Kidney (tissue), 14 donors: ENCODE measurements around the gene MTARC1. TPM values are rescaled to one million over a fixed set of nuclear protein-coding genes. Genes with fewer than 3 reads are reported as not detected.

Experiments used
- DNase-seq, 5 donors: peaks; one replicate each; pipeline ENCODE4 v3.0.0-alpha.2; 2013 to 2020
- FAIRE-seq: peaks from 2 replicates; lab custom pipeline; 2012; peaks lifted over from hg19 to GRCh38; lab: Jason Lieb, UNC
- H3K27ac ChIP-seq, 2 donors: one replicate each; pipeline ENCODE4 v1.7.0; 2013; ENCODE audit warnings: low read depth in 2 of 2, low read length in 2 of 2, inconsistent platforms in 1 of 2
- H3K27me3 ChIP-seq: one replicate; pipeline ENCODE4 v1.7.1; 2013; ENCODE audit warnings: low read length, inconsistent platforms; ENCODE audit not compliant: control insufficient read depth, insufficient read depth
- H3K36me3 ChIP-seq, 3 donors: one replicate each; pipeline versions ENCODE4 v1.7.0 to v1.7.1; 2013; ENCODE audit warnings: low read length in 3 of 3, control low read depth in 1 of 3, inconsistent platforms in 1 of 3; ENCODE audit not compliant: insufficient read depth in 3 of 3, control insufficient read depth in 2 of 3
- H3K4me1 ChIP-seq, 3 donors: one replicate each; pipeline versions ENCODE4 v1.7.0 to v1.7.1; 2013; ENCODE audit warnings: low read length in 3 of 3, inconsistent platforms in 1 of 3, low read depth in 1 of 3; ENCODE audit not compliant: control insufficient read depth in 2 of 3, insufficient read depth in 2 of 3
- H3K4me3 ChIP-seq, 3 donors: one replicate each; pipeline versions ENCODE4 v1.7.0 to v1.8.1; 2013; ENCODE audit warnings: low read length in 3 of 3, control low read depth in 1 of 3, inconsistent platforms in 1 of 3
- H3K9ac ChIP-seq, 3 donors: one replicate each; pipeline versions ENCODE4 v1.7.0 to v1.7.1; 2013; ENCODE audit warnings: low read length in 3 of 3, control low read depth in 1 of 3, inconsistent platforms in 1 of 3
- H3K9me3 ChIP-seq, 3 donors: one replicate each; pipeline versions ENCODE4 v1.7.0 to v1.7.1; 2013; ENCODE audit warnings: low read length in 3 of 3, control low read depth in 1 of 3, inconsistent platforms in 1 of 3; ENCODE audit not compliant: control insufficient read depth in 2 of 3, insufficient read depth in 1 of 3
- CTCF ChIP-seq: IDR thresholded peaks from 3 replicates; pipeline ENCODE4 v1.5.1; 2012; ENCODE audit warnings: mild to moderate bottlenecking, moderate library complexity, borderline replicate concordance; ENCODE audit not compliant: insufficient read depth; ENCODE audit errors: extremely low read depth
- intact Hi-C: fragments of 100-400 bp; cut with DNase I; formaldehyde crosslinking; loops from one replicate; pipeline ENCODE4 v1.11.1; 2022
- polyA plus RNA-seq: library from polyadenylated mRNA; stranded (reverse); fragments of 350-450 nt; fragmentation: Illumina TruSeq; extraction: RNeasy Lipid Tissue Mini Kit (QIAGEN cat#74804); gene quantifications from one replicate; pipeline ENCODE4 v1.2.3, GENCODE V29; 2014; ENCODE audit warnings: low read depth, low replicate concordance; ENCODE audit not compliant: insufficient read depth
- total RNA-seq: library from RNA; stranded (reverse); fragmentation: NEBNext Ultra II Directional; extraction: Animal tissue kit (Norgen Biotek cat#: 25700); gene quantifications from one replicate; pipeline ENCODE4 v1.2.1, GENCODE V29; 2021
- donor health status: control.
- donor health status: control.
- donor health status: control.
- donor health status: control.
- donor health status: control.
- donor health status: DM: yes; HTN: yes; CAD: no.
- donor health status: Normal renal cell carcinoma (clear cell type).

MTARC1 gene
- total and polyA plus RNA-seq, 2 donors from 2014 or later, result 6.8 to 11.0 TPM

DNA sequence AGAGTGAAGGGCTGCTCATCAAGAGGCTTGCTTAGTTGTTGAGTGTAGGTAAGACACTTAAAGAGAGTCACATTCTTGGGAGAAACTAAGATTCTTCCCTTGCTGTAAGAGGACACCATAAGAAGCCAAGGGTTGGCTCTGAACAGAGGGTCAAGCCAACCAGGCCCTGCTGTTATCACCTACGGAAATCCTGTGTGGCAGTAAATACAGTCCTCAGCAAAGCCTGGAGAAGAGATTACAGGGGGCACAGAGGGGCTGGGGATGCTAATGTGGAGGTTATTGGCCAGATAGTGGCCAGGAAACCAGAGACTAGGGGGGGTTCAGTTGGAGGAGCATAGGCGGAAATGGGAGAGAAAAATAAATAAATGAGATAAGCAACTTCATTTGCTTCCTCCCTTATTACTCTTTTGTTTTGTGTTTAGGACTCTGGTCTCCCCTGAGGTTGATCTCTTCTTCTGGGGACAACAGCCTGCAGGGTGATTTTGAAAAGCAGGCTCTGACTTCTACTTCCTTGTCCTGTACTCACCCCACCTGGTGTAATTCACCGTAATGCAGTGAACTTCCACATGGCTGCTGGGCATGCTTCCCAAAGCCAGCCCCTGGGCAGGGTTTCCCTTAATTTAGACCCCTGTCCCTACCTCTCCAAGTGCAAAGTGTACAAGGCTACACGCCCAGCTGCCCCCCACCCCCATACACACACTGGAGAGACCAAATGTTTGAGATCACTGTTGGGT, 40.9 kb downstream of the MTARC1 start:
- Histone ChIP-seq H3K9ac (no peak overlapping the region), H3K27ac (no peak overlapping the region), H3K4me3 (no peak overlapping the region), H3K27me3 (no peaks in the 10 kb centered on the region), H3K4me1 (peaks cover 0 to 3% (median 0%) of the 10 kb centered on the region in 3 donors), H3K9me3 (no peaks in the 10 kb centered on the region), H3K36me3 (no peaks in the 10 kb centered on the region)
- TF ChIP-seq CTCF, result no peak
- FAIRE-seq (no peak), DNase-seq (peak in 1 of 5 donors; percentile 49)
- intact Hi-C loops, result no loop called here

DNA sequence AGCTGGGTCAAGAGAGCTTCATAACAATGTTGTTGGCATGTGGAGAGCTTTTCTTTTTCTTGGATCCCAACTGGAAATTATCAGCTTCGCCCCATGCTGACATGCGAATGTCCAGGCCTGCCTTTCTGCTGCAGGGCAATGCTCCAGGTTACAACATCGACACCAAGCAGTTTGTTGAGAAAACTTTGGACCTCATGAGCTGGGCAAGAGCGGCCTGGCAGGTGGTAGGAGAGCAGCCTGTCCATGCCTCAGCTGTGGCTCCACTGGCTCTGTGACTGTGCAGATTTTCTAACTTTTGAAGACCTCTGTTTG, 41.4 kb downstream of the MTARC1 start:
- Histone ChIP-seq H3K4me3 (no peak overlapping the region), H3K27ac (no peak overlapping the region)
- intact Hi-C loops, result no loop called here

DNA sequence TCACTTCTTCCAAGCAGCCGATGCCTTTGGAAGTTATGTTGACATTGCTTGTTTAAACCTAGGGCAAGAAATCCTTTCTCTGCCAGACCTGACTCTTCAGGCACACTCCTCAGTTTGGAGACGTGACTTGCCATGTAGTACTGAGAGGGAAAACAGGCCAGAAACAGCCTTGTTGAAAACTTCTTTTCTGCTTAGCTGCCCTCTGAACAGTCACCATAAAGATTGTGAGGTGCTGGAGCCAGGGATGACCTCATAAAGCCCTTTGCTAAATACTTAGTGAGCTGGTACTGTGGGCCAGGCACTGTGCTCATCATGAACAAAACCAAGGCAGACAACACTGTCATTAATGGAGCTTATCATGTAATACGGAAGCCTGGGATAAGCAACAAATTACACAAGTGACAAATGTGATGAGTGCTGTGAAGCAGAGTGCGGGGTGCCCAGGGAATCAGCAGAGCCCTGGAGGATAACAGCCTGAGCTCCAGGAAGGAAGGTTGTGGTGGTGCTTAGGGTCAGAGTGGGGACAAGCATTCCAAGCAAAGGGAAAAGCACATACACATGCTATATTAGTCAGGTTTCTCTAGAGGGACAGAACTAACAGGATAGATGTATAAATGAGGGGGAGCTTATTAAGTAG, 42.4 kb downstream of the MTARC1 start:
- Histone ChIP-seq H3K36me3 (no peaks in the 10 kb centered on the region), H3K27me3 (no peaks in the 10 kb centered on the region), H3K9ac (no peak overlapping the region), H3K4me1 (peaks cover 0 to 3% (median 0%) of the 10 kb centered on the region in 3 donors), H3K27ac (no peak overlapping the region), H3K9me3 (no peaks in the 10 kb centered on the region), H3K4me3 (no peak overlapping the region)
- intact Hi-C loops, result no loop called here
- FAIRE-seq (no peak), DNase-seq (peak in 1 of 5 donors; percentile 6)
- no peak for TF ChIP-seq CTCF

More for the DNA sequence above, 41.4 kb downstream of the MTARC1 start:
- FAIRE-seq, result no peak
- Histone ChIP-seq H3K27me3 (no peaks in the 10 kb centered on the region), H3K9ac (no peak overlapping the region), H3K9me3 (no peaks in the 10 kb centered on the region), H3K36me3 (no peaks in the 10 kb centered on the region), H3K4me1 (peaks cover 0 to 3% (median 0%) of the 10 kb centered on the region in 3 donors)
- TF ChIP-seq CTCF, result no peak
- DNase-seq, result no peak
